ENCODE results near the gene CALML4.
"Not testable (repeated sequence)": the region's sequence is repeated elsewhere in the genome, so short reads cannot be mapped to it uniquely, and the experiment has no call there.

CALML4 gene

GRCh38 chr15:68208136-68208535 lies 3.0 kb upstream of the CALML4 start:
- DNase-seq (ENCODE audit: low spot score), result no peak

- DNase-seq (ENCODE audit: low spot score), result no peak
Observed at GRCh38 chr15:68207176-68207935, 2.2 kb upstream of the CALML4 start.

- DNase-seq (ENCODE audit: low spot score), result no peak
Observed at GRCh38 chr15:68206711-68207151, 1.6 kb upstream of the CALML4 start.

- no peak for DNase-seq (ENCODE audit: low spot score)
Observed at GRCh38 chr15:68205954-68206539, 915 bp upstream of the CALML4 start.

- DNase-seq (ENCODE audit: low spot score), result no peak
Observed at GRCh38 chr15:68205558-68205944, 419 bp upstream of the CALML4 start.

- no peak for DNase-seq (ENCODE audit: low spot score)
Observed at GRCh38 chr15:68204361-68204760, 771 bp downstream of the CALML4 start.

GRCh38 chr15:68203956-68204355 lies 1.2 kb downstream of the CALML4 start:
- no peak for DNase-seq (ENCODE audit: low spot score)

- no peak for DNase-seq (ENCODE audit: low spot score)
Observed at GRCh38 chr15:68203486-68203885, 1.6 kb downstream of the CALML4 start.

GRCh38 chr15:68202994-68203393 lies 2.1 kb downstream of the CALML4 start:
- not testable (repeated sequence) for DNase-seq (ENCODE audit: low spot score)

GRCh38 chr15:68201879-68202261 lies 3.3 kb downstream of the CALML4 start:
- no peak for DNase-seq (ENCODE audit: low spot score)

- DNase-seq (ENCODE audit: low spot score), result no peak
Observed at GRCh38 chr15:68201153-68201878, 3.8 kb downstream of the CALML4 start.

- DNase-seq (ENCODE audit: low spot score), result no peak
Observed at GRCh38 chr15:68200016-68200861, 4.9 kb downstream of the CALML4 start.

GRCh38 chr15:68199340-68199739 lies 5.8 kb downstream of the CALML4 start:
- no peak for DNase-seq (ENCODE audit: low spot score)

GRCh38 chr15:68197661-68198437 lies 7.3 kb downstream of the CALML4 start:
- DNase-seq (ENCODE audit: low spot score), result no peak

- no peak for DNase-seq (ENCODE audit: low spot score)
Observed at GRCh38 chr15:68197170-68197492, 8.0 kb downstream of the CALML4 start.

- DNase-seq (ENCODE audit: low spot score), result no peak
Observed at GRCh38 chr15:68196445-68197169, 8.5 kb downstream of the CALML4 start.

GRCh38 chr15:68195336-68196112 lies 9.6 kb downstream of the CALML4 start:
- DNase-seq (ENCODE audit: low spot score), result no peak

GRCh38 chr15:68192804-68193486 lies 12.2 kb downstream of the CALML4 start:
- no peak for DNase-seq (ENCODE audit: low spot score)

- DNase-seq (ENCODE audit: low spot score), result no peak
Observed at GRCh38 chr15:68192117-68192516, 13.0 kb downstream of the CALML4 start.

GRCh38 chr15:68191555-68191954 lies 13.6 kb downstream of the CALML4 start:
- no peak for DNase-seq (ENCODE audit: low spot score)

Data from SW480 (cell line).